Testis (tissue), 3 donors: Measurements from ENCODE around the gene TRIB2. TPM values are rescaled to one million over a fixed set of nuclear protein-coding genes. Genes with fewer than 3 reads are reported as not detected.

Experiments used
- DNase-seq: peaks from one replicate; pipeline ENCODE4 v3.0.0-alpha.2; 2019
- H3K27ac ChIP-seq, 2 donors: fragments of 200-600 bp; sonication (generic); one replicate each; pipeline ENCODE4 v1.5.1; 2019
- H3K27me3 ChIP-seq: fragments of 200-600 bp; sonication (generic); one replicate; pipeline ENCODE4 v1.5.1; 2019
- H3K36me3 ChIP-seq: fragments of 200-600 bp; sonication (generic); one replicate; pipeline ENCODE4 v1.5.1; 2017; ENCODE audit warnings: low read depth; ENCODE audit errors: missing control alignments
- H3K4me1 ChIP-seq: fragments of 200-600 bp; sonication (generic); one replicate; pipeline ENCODE4 v1.5.1; 2019
- H3K4me3 ChIP-seq, 2 donors: fragments of 200-600 bp; sonication (generic); one replicate each; pipeline ENCODE4 v1.5.1; 2017 to 2019
- H3K9me3 ChIP-seq: fragments of 200-600 bp; sonication (generic); one replicate; pipeline ENCODE4 v1.5.1; 2017
- POLR2A ChIP-seq: fragments of 450-650 bp; IDR thresholded peaks from one replicate; pipeline ENCODE4 v1.6.1; 2017; ENCODE audit warnings: antibody characterized with exemption, mild to moderate bottlenecking, moderate library complexity
- WGBS, 2 donors: methylation state at CpG; one replicate each; pipeline ENCODE4 v1.1.5; 2018; 5-methylcytosine and 5-hydroxymethylcytosine counted together
- intact Hi-C: fragments of 100-400 bp; cut with DNase I; formaldehyde crosslinking; loops from one replicate; pipeline ENCODE4 v1.15.1; 2023; ENCODE audit warnings: low total_unique reads
- polyA plus RNA-seq: library from polyadenylated mRNA; stranded (reverse); fragments of 350-450 nt; fragmentation: Illumina TruSeq; extraction: RNeasy Lipid Tissue Mini Kit (QIAGEN cat#74804); gene quantifications from one replicate; pipeline ENCODE4 v1.2.3, GENCODE V29; 2014; ENCODE audit warnings: low read depth, low replicate concordance; ENCODE audit not compliant: insufficient read depth
- total RNA-seq, 2 donors: library from RNA; depleted of rRNA; stranded (reverse); fragments of >200 nt; gene quantifications; one replicate each; pipeline ENCODE4 v1.2.3, GENCODE V29; 2016
- TF ChIP-seq, protein P1 (sequence below), 3 experiments: fragments of 450-650 bp in 2 of 3; fragments of 200-600 bp in 1 of 3; sonication (generic) in 1 of 3; IDR thresholded peaks; one replicate each; pipeline ENCODE4 v1.5.1; 2016 to 2019; ENCODE audit warnings: antibody characterized with exemption in 3 of 3, mild to moderate bottlenecking in 2 of 3, moderate library complexity in 1 of 3

Gene TRIB2
- total and polyA plus RNA-seq, 3 donors from 2014 or later: 54.9 to 190 (median 189) TPM

DNA sequence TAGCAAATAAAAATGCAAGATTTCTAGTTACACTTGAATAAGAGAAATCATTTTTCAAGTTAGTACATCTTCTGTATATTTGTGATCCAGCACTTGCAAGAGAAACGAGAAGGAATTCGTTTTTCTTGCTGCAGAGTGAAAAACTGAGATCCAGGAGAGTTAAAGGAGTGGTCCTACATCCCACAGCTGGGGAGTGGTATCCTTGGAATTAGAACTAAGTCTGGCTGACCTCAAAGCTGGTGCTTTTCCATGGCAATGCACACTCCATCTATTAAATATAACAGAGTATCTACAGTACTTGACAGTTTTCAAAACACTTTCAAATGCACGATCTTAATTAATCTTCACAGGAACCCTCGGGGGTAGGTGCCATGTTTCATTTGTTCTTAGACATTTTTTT lies 46.8 kb downstream of the TRIB2 start:
- Histone ChIP-seq H3K4me1 (no peaks in the 10 kb centered on the region), H3K27ac (no peak overlapping the region)

DNA sequence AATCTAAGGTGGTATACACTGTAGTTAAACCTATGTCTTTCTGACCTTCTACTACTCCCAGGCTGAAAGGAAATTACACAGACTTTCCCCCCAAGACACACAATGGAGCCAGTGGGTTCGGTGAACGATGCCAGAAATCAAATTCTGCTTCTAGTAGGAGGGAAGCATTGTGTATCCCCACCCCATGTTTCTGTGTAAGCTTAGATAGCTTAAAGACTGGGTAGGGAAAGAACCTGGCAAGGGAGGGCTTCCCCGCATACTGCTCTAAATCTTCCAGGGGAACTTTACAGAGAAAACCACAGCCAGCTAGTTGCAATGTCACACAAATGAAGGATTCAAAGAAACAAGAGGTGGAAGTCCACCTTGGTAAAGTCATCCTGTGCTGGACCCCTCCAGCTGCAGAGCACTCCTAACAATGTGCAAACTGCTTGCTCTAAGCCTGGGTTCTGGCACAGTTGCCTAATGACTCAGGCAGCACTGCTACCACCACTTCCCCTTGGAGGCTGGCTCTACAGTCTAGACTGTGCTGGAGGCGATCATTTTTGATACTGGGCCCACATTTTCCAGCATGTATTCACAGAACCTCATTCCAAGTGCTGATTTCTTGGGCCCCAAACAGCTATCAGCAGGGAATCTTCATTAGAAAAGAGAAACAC lies 47.5 kb downstream of the TRIB2 start:
- intact Hi-C loops: no loop called here
- H3K9me3 ChIP-seq: no peaks in the 10 kb centered on the region
- no peak overlapping the region for H3K27ac ChIP-seq
- TF ChIP-seq POLR2A: no peak
- TF ChIP-seq, protein P1, sequence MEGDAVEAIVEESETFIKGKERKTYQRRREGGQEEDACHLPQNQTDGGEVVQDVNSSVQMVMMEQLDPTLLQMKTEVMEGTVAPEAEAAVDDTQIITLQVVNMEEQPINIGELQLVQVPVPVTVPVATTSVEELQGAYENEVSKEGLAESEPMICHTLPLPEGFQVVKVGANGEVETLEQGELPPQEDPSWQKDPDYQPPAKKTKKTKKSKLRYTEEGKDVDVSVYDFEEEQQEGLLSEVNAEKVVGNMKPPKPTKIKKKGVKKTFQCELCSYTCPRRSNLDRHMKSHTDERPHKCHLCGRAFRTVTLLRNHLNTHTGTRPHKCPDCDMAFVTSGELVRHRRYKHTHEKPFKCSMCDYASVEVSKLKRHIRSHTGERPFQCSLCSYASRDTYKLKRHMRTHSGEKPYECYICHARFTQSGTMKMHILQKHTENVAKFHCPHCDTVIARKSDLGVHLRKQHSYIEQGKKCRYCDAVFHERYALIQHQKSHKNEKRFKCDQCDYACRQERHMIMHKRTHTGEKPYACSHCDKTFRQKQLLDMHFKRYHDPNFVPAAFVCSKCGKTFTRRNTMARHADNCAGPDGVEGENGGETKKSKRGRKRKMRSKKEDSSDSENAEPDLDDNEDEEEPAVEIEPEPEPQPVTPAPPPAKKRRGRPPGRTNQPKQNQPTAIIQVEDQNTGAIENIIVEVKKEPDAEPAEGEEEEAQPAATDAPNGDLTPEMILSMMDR (IDR thresholded peaks at IDR 0.05): no peak
- no peak overlapping the region for H3K4me3 ChIP-seq
- DNase-seq: no peak
- H3K4me1 ChIP-seq: no peaks in the 10 kb centered on the region
- H3K27me3 ChIP-seq: no peaks in the 10 kb centered on the region
- WGBS, 2 donors: 80 to 84% methylated on average over 4 of the region's 4 CpGs
- H3K36me3 ChIP-seq: no peaks in the 10 kb centered on the region

More for the DNA sequence above, 46.8 kb downstream of the TRIB2 start:
- Histone ChIP-seq H3K36me3 (no peaks in the 10 kb centered on the region), H3K4me3 (no peak overlapping the region), H3K27me3 (no peaks in the 10 kb centered on the region), H3K9me3 (no peaks in the 10 kb centered on the region)
- intact Hi-C loops: no loop called here
- DNase-seq: no peak
- no peak for TF ChIP-seq POLR2A
- TF ChIP-seq, protein P1 (IDR thresholded peaks at IDR 0.05): no peak
- 57 to 60% methylated on average over 4 of the region's 4 CpGs for WGBS, 2 donors

GRCh38 chr2:12764849-12765605 lies 48.3 kb downstream of the TRIB2 start:
- DNase-seq: no peak
- no peak overlapping the region for H3K4me3 ChIP-seq
- TF ChIP-seq POLR2A: no peak
- TF ChIP-seq, protein P1 (IDR thresholded peaks at IDR 0.05): no peak
- no peak overlapping the region for H3K27ac ChIP-seq
- intact Hi-C loops: no loop called here
- H3K36me3 ChIP-seq: no peaks in the 10 kb centered on the region
- no peaks in the 10 kb centered on the region for H3K27me3 ChIP-seq
- no peaks in the 10 kb centered on the region for H3K9me3 ChIP-seq
- WGBS, 2 donors: 80 to 81% methylated on average over 7 of the region's 7 CpGs
- H3K4me1 ChIP-seq: no peaks in the 10 kb centered on the region

DNA sequence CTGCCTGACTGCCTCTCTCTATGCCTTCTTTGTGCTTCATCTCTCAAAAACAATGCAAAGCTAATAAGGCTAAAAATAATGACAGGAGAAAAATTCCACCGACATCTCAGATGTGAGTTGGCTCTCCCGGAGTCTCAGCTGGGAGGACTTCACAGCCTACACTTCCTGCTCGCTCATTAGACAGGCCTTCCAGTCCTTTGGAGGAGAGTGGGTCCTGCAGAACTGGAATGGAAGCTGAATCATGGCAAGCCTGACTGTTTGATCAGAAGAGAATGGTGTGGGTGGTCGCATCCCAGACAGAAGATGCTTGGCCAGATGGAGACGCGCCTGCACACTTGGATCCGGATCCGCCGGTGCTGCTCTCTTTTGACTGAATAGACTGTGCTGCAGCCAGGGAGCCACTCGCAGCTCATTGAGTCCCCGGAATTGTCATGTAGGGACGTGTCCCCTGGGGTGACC lies 49.7 kb downstream of the TRIB2 start:
- 49 to 74% methylated on average over 12 of the region's 12 CpGs for WGBS, 2 donors
- no peak for DNase-seq
- Histone ChIP-seq H3K4me3 (no peak overlapping the region), H3K36me3 (no peaks in the 10 kb centered on the region), H3K27me3 (no peaks in the 10 kb centered on the region), H3K27ac (no peak overlapping the region), H3K4me1 (no peaks in the 10 kb centered on the region), H3K9me3 (no peaks in the 10 kb centered on the region)
- no peak for TF ChIP-seq POLR2A
- TF ChIP-seq, protein P1 (IDR thresholded peaks at IDR 0.05): no peak
- intact Hi-C loops: no loop called here
